Activated CD4-positive, alpha-beta T cell treated with anti-CD3 and anti-CD28 coated beads, Interleukin-10, Interleukin-2, amounts not matched to agents 100 ng/mL and 50 ng/mL, durations not matched to agents 16 hours and 8 hours (primary cell): ENCODE measurements around the gene NLGN4Y.

Experiments used
- DNase-seq: peaks from one replicate; pipeline ENCODE4 v3.0.0-alpha.2; 2020

Gene NLGN4Y

DNA sequence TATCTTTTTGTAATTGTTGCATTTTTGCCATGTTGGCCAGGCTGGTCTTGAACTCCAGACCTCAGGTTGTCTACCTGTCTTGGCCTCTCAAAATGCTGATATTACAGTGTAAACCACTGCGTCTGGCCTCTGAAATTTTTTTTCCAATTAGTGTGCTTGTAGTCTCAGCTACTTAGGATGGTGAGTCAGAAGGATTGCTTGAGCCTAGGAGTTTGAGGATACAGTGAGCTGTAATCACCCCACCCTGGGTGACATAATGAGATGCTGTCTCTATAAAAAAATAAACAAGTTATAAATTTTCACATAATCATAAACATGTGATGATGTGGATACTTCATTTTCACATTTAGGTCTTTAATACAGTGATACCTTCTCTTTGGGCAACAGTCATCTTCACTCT is 154.9 kb downstream of the NLGN4Y start:
- no peak for DNase-seq

GRCh38 chrY:14694543-14694942 is 170.2 kb downstream of the NLGN4Y start:
- no peak for DNase-seq

GRCh38 chrY:14708158-14708557 is 183.8 kb downstream of the NLGN4Y start:
- no peak for DNase-seq

DNA sequence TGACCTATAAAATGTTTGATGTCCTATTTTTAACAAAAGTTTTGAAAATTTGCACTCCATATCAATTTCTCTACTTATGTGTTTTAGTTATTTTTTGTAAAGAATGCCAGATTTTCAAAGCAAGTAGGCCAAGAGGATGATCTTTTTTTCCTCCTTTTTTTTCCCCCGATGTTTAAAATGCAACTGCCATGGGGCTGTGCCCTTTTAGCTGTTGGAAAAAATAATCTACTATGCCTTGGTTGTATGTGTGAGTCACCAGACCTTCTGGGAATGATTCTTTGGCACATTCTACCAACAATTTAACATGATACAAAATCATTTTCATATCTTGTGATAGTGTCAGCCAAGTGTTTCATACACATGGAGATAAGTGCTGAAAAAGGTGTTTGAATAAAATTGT is 217.3 kb downstream of the NLGN4Y start:
- no peak for DNase-seq

DNA sequence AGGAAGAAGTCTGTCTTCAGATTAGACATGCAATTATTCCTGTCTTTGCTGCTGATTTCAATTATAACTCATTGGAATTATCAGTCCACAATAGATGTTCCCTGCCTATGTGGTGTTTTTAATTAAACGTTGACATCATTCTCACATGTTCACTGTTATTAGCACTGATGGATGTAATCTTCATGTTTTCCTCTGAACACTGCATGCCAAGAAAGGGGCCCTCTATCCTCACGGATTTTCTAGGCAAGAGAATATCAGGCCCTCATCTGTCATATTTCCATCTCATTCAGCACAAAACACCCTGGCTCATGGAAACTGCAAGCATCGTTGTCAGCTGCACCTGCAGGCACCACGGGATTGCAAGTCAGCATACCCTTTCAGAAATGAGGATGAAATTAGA is 224.0 kb downstream of the NLGN4Y start:
- no peak for DNase-seq

- no peak for DNase-seq
Observed at GRCh38 chrY:14755571-14755970, 231.2 kb downstream of the NLGN4Y start.

GRCh38 chrY:14762903-14763302 is 238.6 kb downstream of the NLGN4Y start:
- no peak for DNase-seq

GRCh38 chrY:14763600-14763999 is 239.3 kb downstream of the NLGN4Y start:
- no peak for DNase-seq

GRCh38 chrY:14778208-14778607 is 253.9 kb downstream of the NLGN4Y start:
- no peak for DNase-seq

DNA sequence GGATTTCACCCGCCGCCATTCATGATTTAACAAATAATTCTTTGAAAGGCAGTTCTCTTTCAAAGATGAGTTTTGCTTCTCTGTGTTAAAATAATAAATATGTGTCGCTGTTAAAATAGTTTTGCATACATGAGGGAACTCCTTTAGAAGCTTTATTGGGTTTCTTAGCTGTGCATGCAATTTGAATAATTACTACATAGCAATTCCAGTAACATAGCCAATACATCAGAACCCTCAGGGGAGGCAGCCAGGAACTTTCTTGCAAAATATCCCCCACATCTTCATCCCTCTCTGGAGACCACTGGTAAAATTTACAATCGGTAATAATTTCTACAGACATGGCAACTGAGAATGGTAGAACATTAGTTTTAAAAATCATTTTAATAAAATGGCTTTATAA is 268.8 kb downstream of the NLGN4Y start:
- no peak for DNase-seq

DNA sequence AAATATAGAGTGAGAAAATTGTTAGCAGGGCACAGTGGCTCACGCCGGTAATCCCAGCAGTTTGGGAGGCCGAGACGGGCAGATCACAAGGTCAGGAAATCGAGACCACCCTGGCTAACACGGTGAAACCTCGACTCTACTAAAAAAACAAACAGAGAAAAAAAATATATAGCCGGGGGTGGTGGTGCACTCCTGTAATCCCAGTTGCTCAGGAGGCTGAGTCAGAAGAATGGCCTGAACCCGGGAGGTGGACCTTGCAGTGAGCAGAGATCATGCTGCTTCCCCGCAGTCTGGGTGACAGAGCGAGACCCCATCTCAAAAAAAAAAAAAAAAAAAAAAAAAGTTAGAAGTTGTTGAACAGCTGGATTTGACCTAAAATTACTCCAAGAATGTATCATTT is 269.3 kb downstream of the NLGN4Y start:
- DNase-seq: no peak

- DNase-seq: no peak
Observed at GRCh38 chrY:14798010-14798409, 273.7 kb downstream of the NLGN4Y start.

DNA sequence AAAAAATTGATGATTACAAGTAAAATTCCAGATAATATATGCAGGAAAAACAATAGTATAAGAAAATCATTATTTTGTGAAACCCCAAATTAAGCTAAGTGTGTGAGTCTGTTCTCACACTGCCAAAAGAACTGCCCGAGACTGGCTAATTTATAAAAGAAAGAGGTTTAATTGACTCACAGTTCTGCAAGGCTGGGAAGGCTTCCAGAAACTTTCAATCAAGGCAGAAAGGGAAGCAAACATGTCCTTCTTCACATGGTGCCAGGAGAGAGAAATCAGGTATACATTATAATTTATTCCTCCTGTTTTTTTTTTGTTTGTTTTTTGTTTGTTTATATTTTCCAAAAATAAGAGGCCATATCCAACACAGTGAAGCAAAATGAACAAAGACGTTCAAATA is 276.8 kb downstream of the NLGN4Y start:
- DNase-seq: no peak

- DNase-seq: no peak
Observed at GRCh38 chrY:14802125-14802524, 277.8 kb downstream of the NLGN4Y start.

GRCh38 chrY:14804041-14804440 is 279.7 kb downstream of the NLGN4Y start:
- no peak for DNase-seq

GRCh38 chrY:14818452-14818851 is 294.1 kb downstream of the NLGN4Y start:
- no peak for DNase-seq

- no peak for DNase-seq
Observed at GRCh38 chrY:14822201-14822600, 297.9 kb downstream of the NLGN4Y start.

GRCh38 chrY:14822906-14823305 is 298.6 kb downstream of the NLGN4Y start:
- DNase-seq: no peak

DNA sequence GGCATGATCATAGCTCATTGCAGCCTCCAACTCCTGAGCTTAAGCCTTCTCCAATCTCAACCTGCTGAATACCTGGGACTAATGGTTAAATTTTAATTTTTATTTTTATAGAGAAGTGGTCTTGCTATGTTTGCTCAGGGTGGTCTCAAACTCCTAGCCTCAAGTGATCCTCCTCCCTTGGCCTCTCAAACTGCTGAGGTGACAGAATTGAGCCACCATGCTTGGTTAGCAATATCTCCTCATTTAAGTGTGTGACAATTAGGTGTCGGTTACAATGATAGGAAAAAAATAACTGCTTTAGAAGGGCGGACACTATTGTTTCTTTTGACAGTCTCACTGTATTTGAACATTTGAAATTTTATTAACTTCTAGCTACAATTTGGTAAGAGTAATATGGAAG is 300.3 kb downstream of the NLGN4Y start:
- DNase-seq: no peak

GRCh38 chrY:14825728-14826127 is 301.4 kb downstream of the NLGN4Y start:
- no peak for DNase-seq

DNA sequence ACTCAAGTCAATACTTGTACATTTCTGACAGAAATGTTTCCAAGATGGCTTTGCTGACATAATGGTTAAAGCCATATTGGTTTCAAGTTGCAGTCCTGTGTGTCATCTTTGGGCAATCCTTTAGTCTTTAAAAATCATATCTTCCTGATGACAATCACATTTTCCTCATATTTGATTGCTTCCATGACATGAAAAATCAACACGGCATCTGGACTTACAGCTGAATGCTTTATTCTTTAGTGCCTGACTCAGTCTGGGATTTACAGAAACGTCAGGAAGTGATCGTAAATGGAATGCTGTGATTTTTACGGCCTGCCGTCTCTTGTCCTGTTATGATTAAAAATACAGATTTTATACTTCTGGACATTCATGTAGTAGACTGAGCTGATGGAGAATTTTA is 304.2 kb downstream of the NLGN4Y start:
- DNase-seq: no peak

DNA sequence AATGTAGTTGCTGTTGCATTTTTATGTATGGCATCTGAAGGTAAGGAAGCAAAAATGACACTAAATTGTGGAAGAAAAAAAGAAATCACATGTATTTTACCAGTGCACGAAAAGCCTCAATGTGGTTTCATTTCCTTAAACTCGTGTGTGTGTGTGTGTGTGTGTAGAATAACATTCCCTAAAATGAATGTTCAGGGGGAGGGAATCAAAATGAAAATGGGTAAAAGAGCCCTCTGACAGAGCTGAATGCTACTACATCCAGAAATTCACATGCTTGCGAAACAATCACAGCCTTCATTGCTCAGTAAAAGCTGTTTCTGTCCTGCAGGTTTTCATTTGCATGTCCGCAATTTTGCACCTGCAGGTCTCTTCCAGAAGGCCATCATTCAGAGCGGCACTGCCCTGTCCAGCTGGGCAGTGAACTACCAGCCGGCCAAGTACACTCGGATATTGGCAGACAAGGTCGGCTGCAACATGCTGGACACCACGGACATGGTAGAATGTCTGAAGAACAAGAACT is 305.1 kb downstream of the NLGN4Y start:
- DNase-seq: no peak

- DNase-seq: no peak
Observed at GRCh38 chrY:14834103-14835060, 310.1 kb downstream of the NLGN4Y start.

- no peak for DNase-seq
Observed at GRCh38 chrY:14837466-14837865, 313.1 kb downstream of the NLGN4Y start.

DNA sequence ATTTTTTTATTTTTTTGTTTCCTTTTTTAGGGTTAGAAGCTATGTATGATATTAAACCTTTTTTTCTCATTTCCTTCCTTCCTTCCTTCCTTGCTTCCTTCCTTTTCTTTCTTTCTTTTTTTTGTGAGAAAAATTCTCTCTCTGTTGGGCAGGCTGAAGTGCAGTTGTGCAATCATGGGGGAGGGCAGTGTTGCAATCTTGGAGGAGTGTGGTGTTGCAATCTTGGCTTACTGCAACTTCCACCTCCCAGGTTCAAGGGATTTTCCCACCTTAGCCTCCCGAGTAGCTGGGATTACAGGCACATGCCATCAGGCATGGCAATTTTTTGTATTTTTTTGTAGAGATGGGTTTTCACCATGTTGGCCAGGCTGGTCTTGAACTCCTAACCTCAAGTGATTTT is 326.4 kb downstream of the NLGN4Y start:
- DNase-seq: no peak
